Adrenal gland (tissue), 5 donors: Measurements from ENCODE around the gene NUF2.
A peak's percentile ranks its signal among the peaks of the same experiment; 100 is the strongest.

Source experiments
- CTCF ChIP-seq, 6 experiments: fragments of 450-650 bp in 4 of 6; fragments of 200-600 bp in 2 of 6; sonication (generic) in 1 of 6; IDR thresholded peaks; 1 replicate in 5 of 6; 2 replicates in 1 of 6; pipeline versions ENCODE4 v1.5.1 to v1.8.0; 2016 to 2021; ENCODE audit warnings: antibody characterized with exemption in 6 of 6, mild to moderate bottlenecking in 2 of 6, moderate library complexity in 1 of 6
- POLR2A ChIP-seq, 2 donors: fragments of 450-650 bp; IDR thresholded peaks; one replicate each; pipeline ENCODE4 v1.6.1; 2017; ENCODE audit warnings: antibody characterized with exemption in 2 of 2, mild to moderate bottlenecking in 2 of 2, moderate library complexity in 1 of 2
- donor health status: DM: no; HTN: no; CAD: no.

- peak; percentile 63 to 89 (median 76) for TF ChIP-seq CTCF (IDR thresholded peaks at IDR 0.05)
- TF ChIP-seq POLR2A (IDR thresholded peaks at IDR 0.05), result no peak
Observed at GRCh38 chr1:163315773-163316374, 5.9 kb upstream of the NUF2 start.
